GM12864 (cell line): Measurements from ENCODE around the gene CDC7.

Source experiments
- DNase-seq: peaks from one replicate; pipeline ENCODE4 v3.0.0-alpha.2; 2011; ENCODE audit warnings: low read depth
- H3K4me3 ChIP-seq: 2 replicates; pipeline ENCODE4 v1.5.1; 2011; ENCODE audit warnings: mild to moderate bottlenecking, low read depth, low read length, control low read depth
- TF ChIP-seq, protein P1 (sequence below): IDR thresholded peaks from 2 replicates; pipeline ENCODE4 v1.5.1; 2011; ENCODE audit warnings: low read depth, mild to moderate bottlenecking, moderate library complexity, low read length, control low read depth, inconsistent platforms; ENCODE audit errors: missing control alignments

The CDC7 gene

DNA sequence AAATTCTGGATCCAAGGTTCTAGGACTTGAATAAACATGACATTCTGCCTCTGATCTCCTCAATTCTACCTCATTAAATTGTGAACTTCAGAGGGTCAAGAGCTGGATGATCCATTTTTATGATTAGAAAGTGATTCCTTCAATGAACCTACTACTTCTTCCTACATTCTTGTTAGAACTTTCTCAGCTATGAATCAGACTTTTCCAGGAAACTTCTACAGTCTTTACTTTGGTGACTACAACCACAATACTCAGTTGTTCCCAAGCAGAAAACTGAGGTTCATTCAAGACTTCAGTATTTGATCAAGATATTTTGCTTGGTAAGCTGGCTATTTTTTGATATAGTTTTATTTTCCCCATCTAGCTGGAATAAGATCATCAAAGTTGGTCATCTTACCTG, 51.4 kb downstream of the CDC7 start:
- H3K4me3 ChIP-seq: no peak overlapping the region
- TF ChIP-seq, protein P1, sequence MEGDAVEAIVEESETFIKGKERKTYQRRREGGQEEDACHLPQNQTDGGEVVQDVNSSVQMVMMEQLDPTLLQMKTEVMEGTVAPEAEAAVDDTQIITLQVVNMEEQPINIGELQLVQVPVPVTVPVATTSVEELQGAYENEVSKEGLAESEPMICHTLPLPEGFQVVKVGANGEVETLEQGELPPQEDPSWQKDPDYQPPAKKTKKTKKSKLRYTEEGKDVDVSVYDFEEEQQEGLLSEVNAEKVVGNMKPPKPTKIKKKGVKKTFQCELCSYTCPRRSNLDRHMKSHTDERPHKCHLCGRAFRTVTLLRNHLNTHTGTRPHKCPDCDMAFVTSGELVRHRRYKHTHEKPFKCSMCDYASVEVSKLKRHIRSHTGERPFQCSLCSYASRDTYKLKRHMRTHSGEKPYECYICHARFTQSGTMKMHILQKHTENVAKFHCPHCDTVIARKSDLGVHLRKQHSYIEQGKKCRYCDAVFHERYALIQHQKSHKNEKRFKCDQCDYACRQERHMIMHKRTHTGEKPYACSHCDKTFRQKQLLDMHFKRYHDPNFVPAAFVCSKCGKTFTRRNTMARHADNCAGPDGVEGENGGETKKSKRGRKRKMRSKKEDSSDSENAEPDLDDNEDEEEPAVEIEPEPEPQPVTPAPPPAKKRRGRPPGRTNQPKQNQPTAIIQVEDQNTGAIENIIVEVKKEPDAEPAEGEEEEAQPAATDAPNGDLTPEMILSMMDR: no peak
- no peak for DNase-seq

DNA sequence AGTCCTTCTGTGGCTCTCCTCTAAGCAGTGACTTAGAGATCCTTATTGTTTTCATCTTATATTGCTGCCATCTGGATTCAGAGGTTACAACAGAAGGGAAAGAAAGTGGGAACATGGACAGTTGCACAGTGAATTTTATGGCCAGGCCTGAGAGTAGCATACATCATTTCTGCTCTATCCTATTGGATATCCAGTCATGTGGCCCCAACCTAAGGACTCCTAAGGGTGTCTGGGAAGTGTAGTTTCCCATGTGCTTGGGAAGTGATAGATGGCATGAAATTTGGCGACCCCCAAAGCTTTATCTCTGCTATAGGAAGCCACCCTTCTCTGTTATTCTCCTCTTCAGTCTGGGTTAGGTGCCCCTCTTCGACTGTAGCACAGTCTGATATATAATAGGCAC, 51.9 kb downstream of the CDC7 start:
- TF ChIP-seq, protein P1: no peak
- DNase-seq: no peak
- H3K4me3 ChIP-seq: no peak overlapping the region

DNA sequence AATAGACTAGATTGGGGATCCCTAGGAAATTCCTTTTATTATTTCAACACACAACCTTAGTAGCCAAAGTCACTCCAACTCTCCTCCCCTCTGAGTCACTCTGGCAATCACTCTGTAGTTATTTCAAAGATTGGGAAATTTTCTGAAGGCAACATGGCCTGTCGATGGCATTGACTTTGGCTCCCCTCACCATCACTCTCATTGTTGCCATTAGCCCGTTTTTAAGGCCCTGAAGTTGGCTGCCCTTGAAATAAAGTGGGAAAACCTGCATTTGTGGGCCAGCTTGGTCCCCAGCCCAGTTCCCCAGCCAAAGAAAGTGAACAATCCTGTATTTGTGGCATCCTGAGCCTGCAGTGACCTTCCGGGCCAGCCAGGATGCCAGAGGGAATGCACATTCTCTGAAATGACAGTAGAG, 52.5 kb downstream of the CDC7 start:
- no peak for DNase-seq
- TF ChIP-seq, protein P1: no peak
- H3K4me3 ChIP-seq: no peak overlapping the region

DNA sequence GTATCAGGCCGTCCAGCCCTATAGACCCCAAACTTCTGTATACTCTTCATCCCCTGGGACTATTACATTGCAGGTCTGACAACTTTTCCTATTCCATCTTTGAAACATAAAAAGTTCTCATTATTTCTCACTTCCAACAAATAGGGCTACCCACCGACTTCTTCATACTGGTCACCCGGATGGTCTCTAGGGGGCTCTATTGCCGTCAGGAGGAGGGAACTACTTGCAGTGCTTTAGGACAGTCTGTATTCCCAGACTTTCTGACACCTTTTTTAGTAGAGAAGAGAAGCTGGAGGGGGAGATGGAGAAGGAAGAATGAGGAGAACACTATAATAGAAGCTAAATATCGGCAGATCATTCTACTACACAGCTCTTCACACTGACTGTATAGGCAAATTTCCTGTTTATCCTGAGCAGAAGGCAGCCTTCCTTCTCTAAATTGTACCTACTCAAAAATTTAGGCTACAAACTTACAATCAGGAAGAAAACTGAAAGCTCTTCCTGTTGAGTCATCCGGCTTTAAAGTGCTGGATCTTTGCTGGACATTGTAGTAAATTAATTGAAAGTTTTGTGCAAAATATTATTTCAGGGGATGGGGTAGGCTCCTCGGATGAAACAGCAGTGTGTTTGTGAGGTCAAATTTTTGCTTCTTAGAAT, 54.6 kb downstream of the CDC7 start:
- TF ChIP-seq, protein P1: no peak
- no peak for DNase-seq
- no peak overlapping the region for H3K4me3 ChIP-seq

DNA sequence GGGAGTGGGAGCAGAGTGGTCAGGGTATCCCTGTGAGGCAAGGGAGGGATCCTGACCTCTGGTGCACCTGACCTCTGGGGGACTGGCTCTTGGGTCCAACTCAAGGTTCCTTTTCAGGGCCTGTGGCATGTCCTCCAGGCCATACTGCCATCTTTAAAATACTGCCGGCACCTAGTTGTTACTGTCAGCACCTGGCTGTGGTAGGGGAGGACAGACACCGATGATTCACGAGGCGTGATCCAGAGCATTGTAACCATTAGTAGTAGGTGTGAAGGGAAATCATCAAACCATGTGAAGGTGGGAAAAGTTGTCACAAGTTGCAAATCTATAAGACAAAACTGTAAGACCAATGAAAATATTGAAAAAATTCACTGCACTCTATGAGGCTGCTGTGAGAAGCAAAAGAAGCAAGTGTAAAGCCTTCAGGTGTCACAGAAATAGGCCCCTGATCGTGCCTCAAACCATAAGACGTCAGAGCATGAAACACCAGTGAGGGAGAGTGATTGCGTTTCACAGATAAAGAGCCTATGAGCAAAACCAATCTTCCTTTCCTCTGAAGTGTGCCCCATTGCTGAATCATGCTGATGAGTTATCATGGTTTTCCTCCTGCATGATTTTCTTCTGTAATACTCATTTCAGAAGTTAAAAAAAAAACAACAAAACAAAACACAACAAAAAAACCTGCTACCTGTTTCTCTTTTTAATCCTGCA, 55.3 kb downstream of the CDC7 start:
- TF ChIP-seq, protein P1: no peak
- no peak overlapping the region for H3K4me3 ChIP-seq
- DNase-seq: no peak

DNA sequence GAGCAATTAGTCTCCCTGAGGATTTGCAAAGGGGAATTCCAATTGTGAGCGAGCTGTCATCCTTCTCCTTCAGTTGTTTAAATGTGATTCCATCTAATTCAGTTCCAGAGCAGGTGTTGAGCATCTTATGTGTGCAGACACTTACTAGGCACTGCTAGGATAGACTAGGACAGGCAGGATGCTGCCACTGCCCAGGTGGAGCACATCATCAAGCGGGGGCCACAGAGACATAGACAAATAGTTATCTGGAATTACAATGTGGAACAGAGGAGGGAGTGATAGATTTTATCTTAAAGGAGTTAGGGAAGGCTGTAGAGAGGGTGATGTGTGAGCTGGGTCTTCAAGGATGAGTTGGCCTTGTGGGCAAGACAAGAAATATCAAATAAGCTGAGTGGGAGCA, 55.9 kb downstream of the CDC7 start:
- H3K4me3 ChIP-seq: no peak overlapping the region
- TF ChIP-seq, protein P1: no peak
- no peak for DNase-seq

DNA sequence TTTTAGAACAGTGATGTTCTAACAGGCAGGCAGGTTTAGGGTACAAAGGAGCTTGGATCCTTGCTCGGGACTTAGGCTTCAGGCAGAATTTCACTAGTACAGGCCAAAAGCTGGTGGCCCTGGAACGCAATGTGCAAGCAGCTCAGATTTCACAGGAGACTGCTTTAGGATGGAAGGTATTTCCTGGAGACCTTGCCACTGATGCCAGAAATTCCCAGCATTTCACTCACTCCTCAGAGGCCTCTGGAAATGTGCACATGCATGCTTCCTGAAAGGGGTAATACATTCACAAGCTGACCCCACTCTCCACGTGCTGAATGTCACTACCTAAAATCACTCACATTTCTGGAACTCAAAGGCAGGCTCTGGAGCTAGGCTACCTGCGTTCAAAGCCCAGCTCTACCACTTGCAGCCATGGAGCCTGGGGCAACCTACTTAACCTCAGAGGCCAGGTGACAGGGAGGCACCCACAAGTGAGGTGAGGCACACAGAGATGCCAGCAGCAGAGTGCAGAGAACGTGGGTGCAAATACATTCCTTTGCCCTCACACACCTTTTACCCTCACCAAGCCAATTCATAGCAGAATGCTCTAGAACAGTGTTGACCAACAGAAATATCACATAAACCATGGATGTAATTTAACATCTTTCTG, 56.5 kb downstream of the CDC7 start:
- H3K4me3 ChIP-seq: no peak overlapping the region
- TF ChIP-seq, protein P1: no peak
- DNase-seq: no peak
